MV-4-11 (cell line): ENCODE data around the gene CNBP.

Experiments
- DNase-seq: peaks from one replicate; lab custom pipeline; 2025; lab: John Stamatoyannopoulos, UW

The CNBP gene

DNA sequence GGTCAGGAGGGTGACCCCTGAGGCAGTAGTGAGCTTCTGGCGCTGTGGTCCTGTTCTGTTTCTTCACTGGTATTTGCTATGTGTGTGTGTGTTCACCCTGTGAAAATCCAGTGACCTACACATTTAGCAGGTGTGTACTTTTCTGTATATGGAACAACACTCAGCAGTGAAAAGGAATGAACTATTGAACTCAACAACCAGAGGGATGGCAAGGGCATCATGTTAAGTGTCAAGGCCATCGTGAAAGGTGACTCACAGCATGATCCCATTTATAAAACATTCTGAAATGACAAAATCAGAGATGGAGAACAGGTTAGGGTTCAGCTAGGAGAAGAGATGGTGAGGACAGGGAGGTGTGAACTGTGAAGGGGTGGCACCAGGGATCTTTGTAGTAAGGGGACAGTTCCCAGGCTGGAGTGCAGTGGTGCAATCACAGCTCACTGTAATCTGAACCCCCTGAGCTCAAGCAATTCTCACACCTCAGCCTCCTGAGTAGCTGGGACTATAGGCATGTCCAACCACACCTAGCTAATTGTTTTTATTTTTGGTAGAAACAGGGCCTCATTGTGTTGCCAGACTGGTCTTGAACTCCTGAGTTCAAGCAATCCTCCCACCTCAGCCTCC, 52.1 kb downstream of the CNBP start:
- DNase-seq = no peak

- DNase-seq = no peak
These were observed 53.3 kb downstream of the CNBP start for GRCh38 chr3:129130291-129130813.

DNA sequence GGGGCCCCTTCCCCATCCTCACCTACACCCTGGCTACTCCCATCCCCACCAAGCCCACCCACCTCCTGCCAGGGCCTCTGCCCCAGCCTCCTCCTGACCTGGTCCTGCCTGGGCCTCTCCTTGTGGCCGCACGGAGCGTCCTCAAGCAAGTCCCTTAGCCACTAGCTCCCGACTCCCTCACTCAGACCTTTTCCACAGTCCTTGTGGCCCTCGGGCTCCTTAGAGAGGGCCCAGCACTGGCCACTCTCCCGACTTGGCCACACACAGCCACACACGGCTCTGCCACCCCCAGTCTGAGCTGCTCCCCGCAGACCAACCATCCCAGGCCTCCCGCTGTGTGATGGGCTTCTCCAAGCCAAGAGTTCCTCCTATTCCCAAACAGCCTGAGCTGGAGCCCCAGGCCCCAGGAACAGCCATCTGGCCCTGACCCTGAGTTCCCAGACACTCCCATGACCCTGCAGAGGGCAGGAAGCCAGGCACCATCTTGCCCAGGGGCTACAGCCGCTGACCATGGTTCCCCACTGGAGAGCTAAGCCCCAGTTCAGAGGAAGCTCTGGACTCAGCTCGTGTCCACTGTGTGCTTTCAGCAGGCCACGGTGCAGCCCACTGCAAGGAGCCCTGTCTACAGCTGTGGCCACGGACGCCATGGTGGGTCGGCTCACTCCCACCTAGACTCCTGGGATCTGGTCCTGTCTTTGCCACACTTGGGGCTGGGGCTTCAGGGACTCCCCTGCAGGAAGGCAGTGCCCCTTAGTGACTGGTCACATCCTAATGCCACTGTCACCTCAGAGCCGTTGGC, 55.1 kb downstream of the CNBP start:
- DNase-seq = no peak

DNA sequence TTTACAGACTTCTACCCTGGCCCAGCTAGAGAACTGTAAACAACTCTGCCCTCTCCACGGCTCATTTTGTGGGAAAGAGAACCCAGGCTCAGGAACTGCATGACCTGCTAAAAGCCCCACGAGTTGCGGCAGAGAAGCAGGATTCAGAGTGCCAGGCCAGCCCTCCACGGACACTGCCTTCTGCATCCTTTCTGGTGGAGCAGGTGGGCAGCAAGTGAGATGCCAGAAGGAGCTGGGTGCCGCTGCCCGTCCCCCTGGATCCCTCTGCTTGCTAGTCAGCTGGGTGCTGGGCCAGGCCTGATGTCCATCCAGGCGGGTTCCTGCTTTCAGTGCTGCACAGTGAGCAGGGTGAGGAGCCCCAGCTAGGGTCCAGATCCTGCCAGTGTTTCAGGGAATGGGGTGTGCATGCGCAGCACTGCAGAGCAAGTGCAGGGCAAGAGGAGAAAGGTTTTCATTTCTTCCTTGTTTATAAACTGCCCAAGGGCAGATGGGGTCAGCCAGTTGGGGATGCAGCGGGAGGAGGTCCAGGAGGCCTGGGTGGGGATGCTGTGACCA, 56.9 kb downstream of the CNBP start:
- DNase-seq = no peak

GRCh38 chr3:129123314-129124060, 60.2 kb downstream of the CNBP start:
- peak; percentile 84 for DNase-seq

DNA sequence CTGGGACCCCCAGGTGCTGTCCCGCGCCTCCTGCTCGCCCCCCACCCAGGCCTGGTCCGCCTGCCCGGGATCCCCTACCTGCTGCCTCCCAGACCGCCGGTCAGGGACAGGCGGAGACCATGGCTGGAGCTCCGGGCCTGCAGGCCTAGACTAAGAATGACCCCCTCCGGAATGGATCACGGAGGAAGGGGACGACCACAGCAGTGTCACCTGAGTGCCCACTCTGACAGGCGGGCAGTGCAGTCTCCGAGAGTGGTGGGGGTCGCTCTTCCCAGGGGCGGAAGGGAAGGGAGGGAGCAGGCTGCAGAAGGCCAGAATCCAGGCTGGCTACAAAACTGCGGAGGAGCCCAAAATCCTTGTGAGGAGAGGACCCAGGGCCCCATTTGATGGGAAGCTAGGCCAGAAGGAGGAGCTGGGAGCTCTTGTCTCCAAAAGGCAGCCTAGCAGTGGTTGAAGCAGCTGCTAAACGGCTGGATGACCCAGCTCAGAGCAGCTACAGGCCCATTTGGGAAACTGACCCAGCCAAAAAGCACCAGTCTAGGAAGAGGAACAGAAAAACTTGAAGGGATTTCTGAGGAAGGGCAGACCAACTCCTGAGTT, 61.2 kb downstream of the CNBP start:
- DNase-seq = peak; percentile 46

DNA sequence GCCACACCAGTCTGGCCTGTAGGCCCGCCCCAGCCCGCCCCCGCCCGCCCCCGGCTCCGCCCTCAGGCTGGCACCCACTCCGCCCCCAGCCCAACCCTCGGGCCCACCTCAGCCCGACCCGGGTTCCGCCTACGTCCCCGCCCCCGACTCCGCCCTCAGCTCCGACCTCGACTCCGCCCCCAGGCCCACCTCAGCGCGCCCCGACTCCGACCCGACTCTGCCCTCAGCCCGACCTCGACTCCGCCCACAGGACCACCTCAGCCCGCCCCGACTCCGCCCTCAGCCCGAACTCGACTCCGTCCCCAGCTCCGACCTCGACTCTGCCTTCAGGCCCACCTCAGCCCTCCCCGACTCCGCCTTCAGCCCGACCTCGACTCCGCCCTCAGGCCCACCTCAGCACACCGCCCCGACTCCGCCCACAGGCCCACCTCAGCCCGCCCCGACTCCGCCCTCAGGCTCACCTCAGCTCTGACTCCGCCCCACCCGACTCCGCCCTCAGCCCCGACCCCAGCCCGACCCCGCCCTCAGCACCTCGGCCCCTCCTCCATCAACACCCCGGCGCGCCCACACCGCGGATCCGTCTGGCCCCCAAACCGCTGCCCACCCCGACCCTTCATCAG, 61.8 kb downstream of the CNBP start, which contains the start of gene RAB43:
Gene RAB43 (minus strand): TSS at position 13 of the 620 bp plus-strand sequence. CDS start 315 bp downstream, outside the sequence.
- peak; percentile 26 for DNase-seq

DNA sequence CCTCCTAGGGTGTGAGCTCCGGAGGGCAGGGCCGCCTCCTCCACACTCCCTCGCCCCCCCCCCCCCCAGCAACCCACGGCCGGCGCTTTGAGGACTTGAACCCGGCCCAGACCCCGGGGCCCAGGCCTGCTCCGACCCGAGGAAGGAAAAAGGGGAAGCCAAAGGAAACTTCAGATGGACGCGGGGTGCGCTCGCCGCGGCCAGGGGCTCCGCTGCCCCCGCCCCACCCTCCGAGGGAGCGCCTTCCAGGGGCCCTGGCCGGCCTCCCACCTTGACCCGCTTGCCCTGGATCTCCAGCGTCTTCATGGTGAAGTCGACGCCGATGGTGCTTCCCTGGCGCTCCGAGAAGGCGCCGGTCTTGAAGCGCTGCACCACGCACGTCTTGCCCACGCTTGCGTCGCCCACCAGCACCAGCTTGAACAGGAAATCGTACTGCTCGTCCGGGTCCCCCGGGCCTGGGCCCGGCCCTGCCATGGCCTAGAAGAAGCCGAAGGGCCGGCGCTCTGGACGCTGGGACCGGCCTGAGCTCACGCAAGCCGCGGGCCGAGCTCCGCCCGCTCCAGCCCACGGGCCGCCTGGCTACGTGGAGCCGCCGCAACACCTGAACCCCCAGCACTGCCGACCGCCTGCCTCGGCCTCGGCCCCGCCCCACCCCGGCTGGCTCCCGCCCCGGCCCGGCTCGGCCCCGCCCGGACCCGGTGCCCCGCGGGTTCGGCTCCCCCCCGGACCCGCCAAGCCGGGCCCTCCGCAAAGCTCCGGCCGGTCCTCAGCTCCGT, 62.5 kb downstream of the CNBP start:
- DNase-seq = no peak

DNA sequence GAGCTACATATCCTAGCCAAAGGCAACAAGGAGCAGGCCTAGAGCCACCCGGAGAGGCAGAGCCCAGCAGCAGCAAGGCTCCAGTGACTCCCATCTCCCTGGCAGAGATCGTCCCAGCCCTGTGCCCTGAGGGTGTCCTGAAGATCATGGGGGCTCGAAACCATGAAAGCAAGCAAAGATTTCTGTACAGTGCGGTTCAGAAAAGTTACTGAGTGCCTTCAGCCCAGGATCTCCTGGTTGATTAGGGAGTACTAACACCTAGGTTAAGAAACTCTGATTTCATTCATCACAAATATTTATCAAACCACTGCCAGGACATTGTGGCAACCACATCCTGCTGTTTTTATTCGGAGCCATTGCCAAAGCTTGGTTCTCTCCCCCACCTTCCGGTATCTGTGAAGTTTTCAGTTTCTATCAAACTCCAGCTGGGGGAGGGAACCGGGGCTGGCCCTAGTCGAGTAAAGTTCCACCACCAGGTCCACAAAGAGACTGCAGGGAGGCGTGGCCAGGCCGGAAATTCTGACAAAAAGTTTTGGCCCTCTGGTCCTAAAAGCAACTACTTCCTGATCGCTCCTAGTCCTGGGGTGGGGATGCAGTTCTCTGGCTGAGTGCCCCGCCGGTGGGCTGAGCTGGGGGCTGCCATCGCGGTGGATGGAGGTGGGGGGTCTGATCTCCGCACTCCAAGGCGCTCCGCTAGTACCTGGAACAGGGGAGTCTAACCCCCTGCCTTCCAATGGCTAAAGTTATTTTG, 63.3 kb downstream of the CNBP start:
- DNase-seq = peak; percentile 98

- no peak for DNase-seq
These were observed 64.2 kb downstream of the CNBP start for GRCh38 chr3:129119365-129120100.

- no peak for DNase-seq
These were observed 65.0 kb downstream of the CNBP start for GRCh38 chr3:129118745-129119144.
